ENCODE data around the gene TJP1.

DNA sequence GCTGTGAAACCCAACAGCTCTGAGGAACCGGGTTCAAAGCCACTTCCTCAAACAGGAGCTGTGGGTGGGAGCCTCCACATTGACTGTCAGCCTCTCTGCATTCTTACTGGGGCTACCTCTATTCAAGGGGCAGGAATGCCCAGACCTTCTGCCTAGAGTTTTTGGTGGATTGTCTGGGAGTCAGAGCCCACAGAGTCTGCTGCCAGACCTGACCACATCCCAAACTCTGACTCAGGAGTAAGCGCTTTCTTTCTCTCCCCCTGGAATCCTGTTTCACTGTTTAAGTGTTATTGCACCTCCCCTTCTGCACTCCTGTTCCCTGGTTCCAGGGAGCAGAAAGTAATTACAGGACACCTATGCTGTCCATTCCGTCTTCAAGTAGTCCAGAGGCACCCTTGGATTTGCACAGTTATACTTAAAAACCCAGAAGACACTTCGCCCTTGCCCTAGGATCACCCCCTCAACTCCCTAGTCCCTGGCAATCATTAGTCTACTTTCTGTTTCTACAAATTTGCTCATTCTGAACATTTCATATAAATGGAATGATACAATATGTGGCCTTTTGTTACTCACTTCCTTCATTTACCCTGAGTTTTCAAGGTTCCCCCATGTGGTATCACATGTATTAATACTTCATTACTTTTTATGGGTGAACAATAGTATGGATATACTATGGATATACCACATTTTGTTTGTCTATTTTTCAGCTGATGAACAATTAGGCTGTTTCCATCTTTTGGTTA, 37.9 kb upstream of the TJP1 start:
- TF ChIP-seq EP300 (IDR thresholded peaks at IDR 0.05; ENCODE audit: borderline replicate concordance in 1 of 2, low read depth in 2 of 2, low read length in 2 of 2) (no peak), POLR2A (IDR thresholded peaks at IDR 0.05; ENCODE audit: control extremely low read depth in 1 of 2, low read depth in 2 of 2, low read length in 2 of 2) (no peak), RAD21 (IDR thresholded peaks at IDR 0.05 in 1 of 2, conservative IDR thresholded peaks at IDR 0.05 in 1 of 2; ENCODE audit: low read depth in 2 of 2, low read length in 2 of 2) (no peak), CEBPB (IDR thresholded peaks at IDR 0.05; ENCODE audit: low read depth, low read length) (no peak), CHD2 (IDR thresholded peaks at IDR 0.05; ENCODE audit: low read length) (no peak), SAP30 (IDR thresholded peaks at IDR 0.05; ENCODE audit: insufficient read depth, insufficient replicate concordance, low read length) (no peak), SP1 (IDR thresholded peaks at IDR 0.05; ENCODE audit: low read depth, low read length) (no peak)
- TF ChIP-seq, protein P1, sequence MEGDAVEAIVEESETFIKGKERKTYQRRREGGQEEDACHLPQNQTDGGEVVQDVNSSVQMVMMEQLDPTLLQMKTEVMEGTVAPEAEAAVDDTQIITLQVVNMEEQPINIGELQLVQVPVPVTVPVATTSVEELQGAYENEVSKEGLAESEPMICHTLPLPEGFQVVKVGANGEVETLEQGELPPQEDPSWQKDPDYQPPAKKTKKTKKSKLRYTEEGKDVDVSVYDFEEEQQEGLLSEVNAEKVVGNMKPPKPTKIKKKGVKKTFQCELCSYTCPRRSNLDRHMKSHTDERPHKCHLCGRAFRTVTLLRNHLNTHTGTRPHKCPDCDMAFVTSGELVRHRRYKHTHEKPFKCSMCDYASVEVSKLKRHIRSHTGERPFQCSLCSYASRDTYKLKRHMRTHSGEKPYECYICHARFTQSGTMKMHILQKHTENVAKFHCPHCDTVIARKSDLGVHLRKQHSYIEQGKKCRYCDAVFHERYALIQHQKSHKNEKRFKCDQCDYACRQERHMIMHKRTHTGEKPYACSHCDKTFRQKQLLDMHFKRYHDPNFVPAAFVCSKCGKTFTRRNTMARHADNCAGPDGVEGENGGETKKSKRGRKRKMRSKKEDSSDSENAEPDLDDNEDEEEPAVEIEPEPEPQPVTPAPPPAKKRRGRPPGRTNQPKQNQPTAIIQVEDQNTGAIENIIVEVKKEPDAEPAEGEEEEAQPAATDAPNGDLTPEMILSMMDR (IDR thresholded peaks at IDR 0.05; ENCODE audit: control extremely low read depth in 1 of 3, insufficient read depth in 1 of 3, low read depth in 1 of 3, low read length in 3 of 3) = no peak
